Astrocyte (in vitro differentiated cells and primary cell): ENCODE results near the gene FFAR3. TPM values are rescaled to one million over a fixed set of nuclear protein-coding genes. Genes with fewer than 3 reads are reported as not detected.

Experiments used
- DNase-seq: peaks from one replicate; pipeline ENCODE4 v3.0.0-alpha.2; 2010; ENCODE audit warnings: low read depth
- FAIRE-seq: peaks from 2 replicates; lab custom pipeline; 2011; peaks lifted over from hg19 to GRCh38; lab: Jason Lieb, UNC
- H2AFZ ChIP-seq: 2 replicates; pipeline ENCODE4 v1.6.0; 2012; ENCODE audit warnings: low read depth, low read length, inconsistent platforms
- H3K27ac ChIP-seq: 2 replicates; pipeline ENCODE4 v1.5.1; 2011; ENCODE audit warnings: low read depth, low read length, inconsistent platforms
- H3K27me3 ChIP-seq: 2 replicates; pipeline ENCODE4 v1.6.0; 2011; ENCODE audit warnings: low read length, inconsistent platforms; ENCODE audit not compliant: insufficient read depth
- H3K36me3 ChIP-seq: 2 replicates; pipeline ENCODE4 v1.5.1; 2011; ENCODE audit warnings: low read length, inconsistent platforms; ENCODE audit not compliant: insufficient read depth
- H3K4me1 ChIP-seq: 2 replicates; pipeline ENCODE4 v1.5.1; 2011; ENCODE audit warnings: low read length, inconsistent platforms; ENCODE audit not compliant: insufficient read depth
- H3K4me2 ChIP-seq: 2 replicates; pipeline ENCODE4 v1.6.0; 2012; ENCODE audit warnings: low read length, inconsistent platforms
- H3K4me3 ChIP-seq: 2 replicates; pipeline ENCODE4 v1.5.1; 2011; ENCODE audit warnings: low read depth, mild to moderate bottlenecking, low read length, inconsistent platforms; ENCODE audit not compliant: insufficient read depth
- H3K79me2 ChIP-seq: 2 replicates; pipeline ENCODE4 v1.6.0; 2012; ENCODE audit warnings: mild to moderate bottlenecking, low read length, inconsistent platforms; ENCODE audit not compliant: insufficient read depth
- H3K9ac ChIP-seq: 2 replicates; pipeline ENCODE4 v1.6.0; 2012; ENCODE audit warnings: mild to moderate bottlenecking, low read length, inconsistent platforms
- H3K9me3 ChIP-seq: 2 replicates; pipeline ENCODE4 v1.5.1; 2012; ENCODE audit warnings: low read depth, mild to moderate bottlenecking, low read length, inconsistent platforms; ENCODE audit not compliant: insufficient read depth
- H4K20me1 ChIP-seq: 2 replicates; pipeline ENCODE4 v1.6.0; 2012; ENCODE audit warnings: low read length, inconsistent platforms; ENCODE audit not compliant: insufficient read depth
- H3K27ac Mint-ChIP-seq: one replicate; pipeline ENCODE4 v1.8.0; 2021; ENCODE audit warnings: mild to moderate bottlenecking, mixed read lengths; ENCODE audit not compliant: unreplicated experiment
- H3K27me3 Mint-ChIP-seq: one replicate; pipeline ENCODE4 v1.8.0; 2021; ENCODE audit warnings: low read depth, mixed read lengths; ENCODE audit not compliant: unreplicated experiment
- H3K36me3 Mint-ChIP-seq: one replicate; pipeline ENCODE4 v1.8.0; 2021; ENCODE audit warnings: low read depth, mixed read lengths; ENCODE audit not compliant: unreplicated experiment
- H3K4me1 Mint-ChIP-seq: one replicate; pipeline ENCODE4 v1.8.0; 2021; ENCODE audit warnings: low read depth, mixed read lengths; ENCODE audit not compliant: unreplicated experiment
- H3K4me3 Mint-ChIP-seq: one replicate; pipeline ENCODE4 v1.8.0; 2021; ENCODE audit warnings: mild to moderate bottlenecking, moderate library complexity, mixed read lengths; ENCODE audit not compliant: unreplicated experiment
- H3K9me3 Mint-ChIP-seq: one replicate; pipeline ENCODE4 v1.8.0; 2021; ENCODE audit warnings: mild to moderate bottlenecking, mixed read lengths; ENCODE audit not compliant: unreplicated experiment
- CTCF ChIP-seq: IDR thresholded peaks from 2 replicates; pipeline ENCODE4 v1.5.1; 2011; ENCODE audit warnings: low read depth, mild to moderate bottlenecking, inconsistent platforms, low read length, moderate library complexity; ENCODE audit not compliant: insufficient read depth
- EZH2 ChIP-seq: IDR thresholded peaks from 2 replicates; pipeline ENCODE4 v1.6.1; 2012; ENCODE audit warnings: mild to moderate bottlenecking, low read length, inconsistent platforms; ENCODE audit not compliant: insufficient read depth
- total RNA-seq: library from RNA; stranded (reverse); gene quantifications from 2 replicates; pipeline ENCODE4 v1.2.1, GENCODE V29; 2021

The FFAR3 gene
- total RNA-seq, 1 donor from 2014 or later, result not detected

DNA sequence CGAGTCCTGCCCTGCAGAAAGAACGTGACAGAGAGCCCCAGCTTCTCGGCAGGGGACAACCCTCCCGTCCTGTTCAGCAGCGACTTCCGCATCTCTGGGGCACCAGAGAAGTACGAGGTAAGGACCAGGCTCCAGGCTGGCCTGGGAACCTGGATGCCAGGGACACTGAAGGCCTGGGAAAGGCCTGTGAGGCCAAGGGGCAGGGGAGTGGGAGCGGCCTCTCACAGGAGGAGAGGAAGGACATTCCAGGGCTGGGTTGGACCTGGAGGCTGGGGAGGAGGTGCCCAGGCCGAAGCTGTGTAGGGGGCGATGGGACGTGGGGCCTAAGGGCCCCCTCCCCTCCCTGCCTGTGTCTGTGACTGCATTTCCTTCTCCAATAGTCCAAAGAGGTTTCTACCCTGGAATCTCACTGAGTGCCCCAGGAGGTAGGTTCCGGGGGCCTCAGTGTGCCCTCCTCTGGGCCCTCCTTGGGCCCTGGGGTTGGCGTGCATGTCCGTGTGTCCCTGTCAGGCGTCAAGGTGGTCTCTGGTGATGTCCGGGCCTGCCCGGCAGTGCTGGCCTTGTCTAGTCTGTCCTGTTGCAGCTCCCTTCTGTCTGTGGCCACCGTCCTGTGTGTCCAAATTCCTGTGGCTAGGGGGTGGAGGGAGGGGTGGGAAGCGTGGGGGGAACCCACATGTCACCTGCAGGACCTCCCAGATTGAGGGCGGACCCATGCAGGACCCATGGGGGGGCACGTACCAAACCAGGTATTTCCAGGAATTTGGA lies 46.2 kb upstream of the FFAR3 start:
- Histone ChIP-seq H3K27me3 (no peaks in the 10 kb centered on the region), H3K9me3 (no peaks in the 10 kb centered on the region), H4K20me1 (no peaks in the 10 kb centered on the region), H3K36me3 (no peaks in the 10 kb centered on the region), H3K9ac (no peak overlapping the region), H2AFZ (no peak overlapping the region), H3K4me2 (no peak overlapping the region), H3K4me1 (no peaks in the 10 kb centered on the region), H3K27ac (no peak overlapping the region), H3K79me2 (no peaks in the 10 kb centered on the region), H3K4me3 (no peak overlapping the region)
- no peak for TF ChIP-seq EZH2
- no peak for TF ChIP-seq CTCF
- DNase-seq (no peak), FAIRE-seq (no peak)
- H3K27me3 Mint-ChIP-seq, result peaks cover 41% of the 10 kb centered on the region
- H3K9me3 Mint-ChIP-seq, result no peaks in the 10 kb centered on the region
- H3K4me3 Mint-ChIP-seq, result no peak overlapping the region
- H3K36me3 Mint-ChIP-seq, result no peaks in the 10 kb centered on the region
- H3K4me1 Mint-ChIP-seq, result peaks cover 13% of the 10 kb centered on the region
- H3K27ac Mint-ChIP-seq, result no peak overlapping the region

DNA sequence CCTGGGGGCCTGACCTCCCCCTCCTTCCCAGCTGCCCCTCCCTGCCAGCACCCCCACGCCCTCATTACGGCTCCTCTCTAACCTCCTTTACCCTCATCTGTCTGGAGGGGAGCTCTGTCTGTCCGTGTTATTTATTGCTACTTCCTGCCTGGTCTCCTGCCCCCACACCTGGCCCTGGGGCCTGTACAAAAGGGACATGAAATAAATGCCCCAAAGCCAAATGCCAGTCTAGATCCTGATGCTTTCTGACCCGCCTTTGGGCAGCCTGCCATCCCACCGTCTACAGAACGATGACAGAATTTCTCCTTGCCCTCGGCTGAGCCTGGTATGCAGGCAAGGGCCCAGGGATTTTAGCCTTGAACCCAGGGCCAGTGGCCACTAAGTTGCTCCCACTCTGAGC lies 44.7 kb upstream of the FFAR3 start:
- Histone ChIP-seq H3K4me1 (peaks cover under 1% of the 10 kb centered on the region), H3K9me3 (no peaks in the 10 kb centered on the region), H3K4me3 (no peak overlapping the region), H3K36me3 (no peaks in the 10 kb centered on the region), H3K9ac (no peak overlapping the region), H3K27me3 (no peaks in the 10 kb centered on the region), H3K27ac (no peak overlapping the region), H3K4me2 (no peak overlapping the region), H4K20me1 (no peaks in the 10 kb centered on the region), H3K79me2 (no peaks in the 10 kb centered on the region), H2AFZ (no peak overlapping the region)
- Mint-ChIP-seq H3K27ac (no peak overlapping the region), H3K27me3 (peaks cover 35% of the 10 kb centered on the region), H3K9me3 (no peaks in the 10 kb centered on the region), H3K4me3 (no peak overlapping the region), H3K36me3 (no peaks in the 10 kb centered on the region), H3K4me1 (peaks cover 13% of the 10 kb centered on the region)
- TF ChIP-seq CTCF, result no peak
- no peak for TF ChIP-seq EZH2
- DNase-seq (no peak), FAIRE-seq (no peak)

DNA sequence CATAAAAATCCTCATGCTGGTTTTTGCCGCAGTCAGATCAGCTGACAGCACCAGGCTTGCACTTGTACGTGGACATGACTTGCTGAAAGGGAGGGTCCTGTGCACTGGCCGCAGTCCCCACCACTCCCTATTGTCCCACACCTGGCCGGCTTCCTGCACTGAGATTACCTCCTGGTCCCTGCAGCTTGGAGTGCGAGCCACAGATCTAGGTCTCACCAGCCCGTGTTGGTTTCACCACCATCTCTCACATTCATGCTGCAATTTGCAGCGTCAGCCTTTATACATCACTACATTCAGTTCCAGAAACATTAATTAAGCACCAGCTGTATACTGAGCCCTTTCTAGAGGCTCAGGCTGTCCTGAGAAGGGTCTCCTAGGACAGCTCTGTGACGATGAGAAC lies 44.2 kb upstream of the FFAR3 start:
- Histone ChIP-seq H3K36me3 (no peaks in the 10 kb centered on the region), H3K9me3 (no peaks in the 10 kb centered on the region), H3K4me3 (no peak overlapping the region), H3K27ac (no peak overlapping the region), H3K4me2 (no peak overlapping the region), H3K9ac (no peak overlapping the region), H4K20me1 (no peaks in the 10 kb centered on the region), H2AFZ (no peak overlapping the region), H3K27me3 (no peaks in the 10 kb centered on the region), H3K79me2 (no peaks in the 10 kb centered on the region), H3K4me1 (peaks cover 5% of the 10 kb centered on the region)
- Mint-ChIP-seq H3K27me3 (peaks cover 35% of the 10 kb centered on the region), H3K27ac (no peak overlapping the region), H3K9me3 (no peaks in the 10 kb centered on the region), H3K4me1 (peaks cover 15% of the 10 kb centered on the region), H3K36me3 (no peaks in the 10 kb centered on the region), H3K4me3 (no peak overlapping the region)
- FAIRE-seq (no peak), DNase-seq (no peak)
- TF ChIP-seq EZH2 (no peak), CTCF (no peak)
